Stimulated activated CD8-positive, alpha-beta memory T cell treated with anti-CD3 and anti-CD28 coated beads, Interleukin-4, amount 100 ng/mL, for 1 hour (primary cell): ENCODE data around the gene HSD17B14.

Experiments
- DNase-seq, 2 donors: peaks; one replicate each; pipeline ENCODE4 v3.0.0-alpha.2; 2020; ENCODE audit warnings: low read depth in 2 of 2, low spot score in 1 of 2

The HSD17B14 gene

GRCh38 chr19:48830965-48831364, 5.3 kb downstream of the HSD17B14 start:
- no peak for DNase-seq

GRCh38 chr19:48830088-48830487, 6.2 kb downstream of the HSD17B14 start:
- DNase-seq = no peak

GRCh38 chr19:48826606-48827020, 9.7 kb downstream of the HSD17B14 start:
- DNase-seq = no peak

- DNase-seq = no peak
Observed at GRCh38 chr19:48822514-48822913, 13.8 kb downstream of the HSD17B14 start.

GRCh38 chr19:48821633-48822032, 14.7 kb downstream of the HSD17B14 start:
- no peak for DNase-seq

GRCh38 chr19:48819366-48819816, 16.9 kb downstream of the HSD17B14 start:
- DNase-seq = no peak

- no peak for DNase-seq
Observed at GRCh38 chr19:48818234-48818820, 18.0 kb downstream of the HSD17B14 start.

- DNase-seq = no peak
Observed at GRCh38 chr19:48817585-48818124, 18.6 kb downstream of the HSD17B14 start.

- DNase-seq = no peak
Observed at GRCh38 chr19:48815870-48816501, 20.3 kb downstream of the HSD17B14 start.

- DNase-seq = no peak
Observed at GRCh38 chr19:48814895-48815294, 21.4 kb downstream of the HSD17B14 start.

- no peak for DNase-seq
Observed at GRCh38 chr19:48813123-48813913, 23.0 kb downstream of the HSD17B14 start.

GRCh38 chr19:48812094-48812929, 24.0 kb downstream of the HSD17B14 start:
- DNase-seq = peak in 1 of 2 donors; percentile 21

- DNase-seq = no peak
Observed at GRCh38 chr19:48810151-48810550, 26.1 kb downstream of the HSD17B14 start.

- no peak for DNase-seq
Observed at GRCh38 chr19:48807590-48808308, 28.5 kb downstream of the HSD17B14 start.

GRCh38 chr19:48806818-48807589, 29.3 kb downstream of the HSD17B14 start:
- no peak for DNase-seq

GRCh38 chr19:48806518-48806817, 29.8 kb downstream of the HSD17B14 start:
- DNase-seq = no peak

GRCh38 chr19:48805452-48805851, 30.8 kb downstream of the HSD17B14 start:
- no peak for DNase-seq

GRCh38 chr19:48804496-48804895, 31.8 kb downstream of the HSD17B14 start:
- DNase-seq = no peak

GRCh38 chr19:48802623-48803022, 33.7 kb downstream of the HSD17B14 start:
- DNase-seq = no peak
